GM12878 (cell line): ENCODE measurements around the gene HABP2. TPM values are rescaled to one million over a fixed set of nuclear protein-coding genes. Genes with fewer than 3 reads are reported as not detected.

ENCODE experiments used
- CEBPB ChIP-seq, 2 experiments: fragments of 150-350 bp in 1 of 2; IDR thresholded peaks; 2 replicates each; pipeline ENCODE4 v1.6.1; 2012 to 2014; ENCODE audit warnings: low read depth in 2 of 2, low read length in 2 of 2, borderline replicate concordance in 1 of 2, inconsistent platforms in 1 of 2
- FOXK2 ChIP-seq: fragments of 450-650 bp; IDR thresholded peaks from 2 replicates; pipeline ENCODE4 v1.6.1; 2017; ENCODE audit warnings: mild to moderate bottlenecking, moderate library complexity
- MEF2A ChIP-seq: IDR thresholded peaks from 2 replicates; pipeline ENCODE4 v1.6.1; 2011; ENCODE audit warnings: low read depth, mild to moderate bottlenecking, low read length, moderate library complexity; ENCODE audit not compliant: insufficient read depth
- RAD51 ChIP-seq: fragments of 450-650 bp; IDR thresholded peaks from 2 replicates; pipeline ENCODE4 v1.6.1; 2016; ENCODE audit warnings: moderate library complexity, mild to moderate bottlenecking, inconsistent platforms
- SKIL ChIP-seq: fragments of 450-650 bp; IDR thresholded peaks from 2 replicates; pipeline ENCODE4 v1.6.1; 2017; ENCODE audit warnings: mild to moderate bottlenecking, low read depth, inconsistent platforms; ENCODE audit not compliant: poor library complexity, severe bottlenecking
- ZNF217 ChIP-seq: fragments of 450-650 bp; IDR thresholded peaks from 2 replicates; pipeline ENCODE4 v1.6.1; 2017; ENCODE audit warnings: antibody characterized with exemption, mild to moderate bottlenecking
- polyA plus RNA-seq, 11 experiments: library from polyadenylated mRNA; depleted of rRNA in 4 of 11; unstranded in 6 of 11; stranded (reverse) in 5 of 11; fragments of >200 nt; fragmentation: Nextera tagmentation in 4 of 11; fragmentation: Illumina TruSeq in 1 of 11; extraction: Ambion mirVana in 4 of 11; extraction: Trizol in 1 of 11; gene quantifications; 1 replicate in 1 of 11; 2 replicates in 10 of 11; pipeline versions ENCODE4 v1.2.1 to v1.2.3, GENCODE V29; 2011 to 2016; ENCODE audit warnings: inconsistent platforms in 2 of 11, missing spikeins in 2 of 11, low read depth in 1 of 11
- total RNA-seq, 4 experiments: library from RNA; depleted of rRNA in 3 of 4; stranded (reverse); fragments of >200 nt in 3 of 4; fragmentation: Illumina TruSeq in 1 of 4; extraction: Trizol in 1 of 4; gene quantifications; 2 replicates each; pipeline versions ENCODE4 v1.2.1 to v1.2.3, GENCODE V29; 2013 to 2021
- TF ChIP-seq, protein P1 (sequence below): fragments of 450-650 bp; IDR thresholded peaks from 2 replicates; pipeline ENCODE4 v1.6.1; 2017; ENCODE audit warnings: mild to moderate bottlenecking, moderate library complexity

HABP2 gene
- total and polyA plus RNA-seq, 10 of the 15 experiments (the other 5 are each of a cell fraction or from before 2014, with no cell fraction given) = 0.13 TPM; not detected in 9

DNA sequence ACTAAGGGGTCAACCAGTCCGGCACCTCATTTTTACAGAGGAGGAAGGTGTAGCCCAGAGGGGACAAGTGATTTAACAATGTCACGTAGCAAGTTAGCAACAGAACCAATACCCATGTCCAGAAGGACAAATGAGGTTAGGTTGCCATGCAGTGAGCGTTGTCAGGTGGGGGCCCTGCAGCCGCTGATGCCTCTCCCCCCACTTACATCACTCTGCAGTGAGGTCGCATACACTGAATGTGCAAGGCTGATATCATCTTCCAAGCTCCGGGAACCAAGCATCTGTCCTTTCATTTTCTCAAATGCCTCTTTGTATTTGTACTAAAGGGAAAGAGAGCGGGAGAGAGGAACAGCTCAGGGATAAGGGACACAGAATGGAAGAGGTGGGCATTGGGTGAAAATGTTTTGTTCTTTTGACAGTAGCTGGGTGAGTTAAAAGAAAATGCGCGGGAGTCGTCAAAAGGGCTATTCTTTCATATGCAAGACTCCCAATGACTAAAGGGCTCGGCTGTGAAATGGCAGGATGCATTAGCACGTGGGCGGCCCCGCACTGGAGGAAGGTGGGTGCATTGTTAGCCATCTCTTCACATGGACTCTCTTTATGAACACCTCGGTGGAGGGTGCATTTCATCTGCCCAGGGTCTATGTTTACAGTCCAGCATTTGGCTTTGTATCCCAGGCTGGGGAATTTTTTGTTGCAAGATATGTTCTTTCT, 61.3 kb downstream of the HABP2 start (continued):
- no peak for TF ChIP-seq CEBPB (IDR thresholded peaks at IDR 0.05; ENCODE audit: borderline replicate concordance in 1 of 2, low read depth in 2 of 2, low read length in 2 of 2)
- TF ChIP-seq FOXK2 = no peak
- TF ChIP-seq RAD51 = no peak
- TF ChIP-seq SKIL = no peak
- TF ChIP-seq, protein P1, sequence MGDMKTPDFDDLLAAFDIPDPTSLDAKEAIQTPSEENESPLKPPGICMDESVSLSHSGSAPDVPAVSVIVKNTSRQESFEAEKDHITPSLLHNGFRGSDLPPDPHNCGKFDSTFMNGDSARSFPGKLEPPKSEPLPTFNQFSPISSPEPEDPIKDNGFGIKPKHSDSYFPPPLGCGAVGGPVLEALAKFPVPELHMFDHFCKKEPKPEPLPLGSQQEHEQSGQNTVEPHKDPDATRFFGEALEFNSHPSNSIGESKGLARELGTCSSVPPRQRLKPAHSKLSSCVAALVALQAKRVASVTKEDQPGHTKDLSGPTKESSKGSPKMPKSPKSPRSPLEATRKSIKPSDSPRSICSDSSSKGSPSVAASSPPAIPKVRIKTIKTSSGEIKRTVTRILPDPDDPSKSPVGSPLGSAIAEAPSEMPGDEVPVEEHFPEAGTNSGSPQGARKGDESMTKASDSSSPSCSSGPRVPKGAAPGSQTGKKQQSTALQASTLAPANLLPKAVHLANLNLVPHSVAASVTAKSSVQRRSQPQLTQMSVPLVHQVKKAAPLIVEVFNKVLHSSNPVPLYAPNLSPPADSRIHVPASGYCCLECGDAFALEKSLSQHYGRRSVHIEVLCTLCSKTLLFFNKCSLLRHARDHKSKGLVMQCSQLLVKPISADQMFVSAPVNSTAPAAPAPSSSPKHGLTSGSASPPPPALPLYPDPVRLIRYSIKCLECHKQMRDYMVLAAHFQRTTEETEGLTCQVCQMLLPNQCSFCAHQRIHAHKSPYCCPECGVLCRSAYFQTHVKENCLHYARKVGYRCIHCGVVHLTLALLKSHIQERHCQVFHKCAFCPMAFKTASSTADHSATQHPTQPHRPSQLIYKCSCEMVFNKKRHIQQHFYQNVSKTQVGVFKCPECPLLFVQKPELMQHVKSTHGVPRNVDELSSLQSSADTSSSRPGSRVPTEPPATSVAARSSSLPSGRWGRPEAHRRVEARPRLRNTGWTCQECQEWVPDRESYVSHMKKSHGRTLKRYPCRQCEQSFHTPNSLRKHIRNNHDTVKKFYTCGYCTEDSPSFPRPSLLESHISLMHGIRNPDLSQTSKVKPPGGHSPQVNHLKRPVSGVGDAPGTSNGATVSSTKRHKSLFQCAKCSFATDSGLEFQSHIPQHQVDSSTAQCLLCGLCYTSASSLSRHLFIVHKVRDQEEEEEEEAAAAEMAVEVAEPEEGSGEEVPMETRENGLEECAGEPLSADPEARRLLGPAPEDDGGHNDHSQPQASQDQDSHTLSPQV = no peak
- no peak for TF ChIP-seq MEF2A
- no peak for TF ChIP-seq ZNF217
